HL-60 (cell line): ENCODE results near the gene RBMS3.

ENCODE experiments used
- CTCF ChIP-seq: IDR thresholded peaks from one replicate; pipeline ENCODE4 v1.5.1; 2011; ENCODE audit warnings: low read length, control low read depth, inconsistent platforms; ENCODE audit not compliant: insufficient read depth
- POLR2AphosphoS5 ChIP-seq: IDR thresholded peaks from 2 replicates; pipeline ENCODE4 v1.6.1; 2012; ENCODE audit warnings: low read depth
- TF ChIP-seq, protein P1 (sequence below): IDR thresholded peaks from 2 replicates; pipeline ENCODE4 v1.6.1; 2012; ENCODE audit warnings: low read depth; ENCODE audit not compliant: insufficient replicate concordance

DNA sequence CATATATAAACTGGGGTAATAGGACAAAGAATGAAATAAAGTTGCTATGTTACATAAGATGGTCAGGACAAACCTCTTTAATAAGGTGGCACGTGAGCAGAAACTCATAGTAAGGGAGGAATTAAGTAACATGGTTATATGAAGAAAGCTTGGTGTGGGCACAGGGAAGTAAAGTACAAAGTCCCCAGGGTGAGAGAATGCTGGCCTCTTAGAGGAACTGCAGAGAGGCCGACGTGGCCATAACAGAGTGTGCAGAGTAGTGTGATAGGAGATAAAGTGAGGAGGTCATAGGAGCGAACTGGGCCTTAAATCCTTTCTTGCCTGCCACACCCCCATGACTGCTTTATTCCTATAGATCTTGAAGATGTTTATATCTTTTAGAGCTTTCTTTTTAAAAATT, 17.4 kb upstream of the RBMS3 start:
- TF ChIP-seq CTCF (no peak), POLR2AphosphoS5 (no peak)
- TF ChIP-seq, protein P1, sequence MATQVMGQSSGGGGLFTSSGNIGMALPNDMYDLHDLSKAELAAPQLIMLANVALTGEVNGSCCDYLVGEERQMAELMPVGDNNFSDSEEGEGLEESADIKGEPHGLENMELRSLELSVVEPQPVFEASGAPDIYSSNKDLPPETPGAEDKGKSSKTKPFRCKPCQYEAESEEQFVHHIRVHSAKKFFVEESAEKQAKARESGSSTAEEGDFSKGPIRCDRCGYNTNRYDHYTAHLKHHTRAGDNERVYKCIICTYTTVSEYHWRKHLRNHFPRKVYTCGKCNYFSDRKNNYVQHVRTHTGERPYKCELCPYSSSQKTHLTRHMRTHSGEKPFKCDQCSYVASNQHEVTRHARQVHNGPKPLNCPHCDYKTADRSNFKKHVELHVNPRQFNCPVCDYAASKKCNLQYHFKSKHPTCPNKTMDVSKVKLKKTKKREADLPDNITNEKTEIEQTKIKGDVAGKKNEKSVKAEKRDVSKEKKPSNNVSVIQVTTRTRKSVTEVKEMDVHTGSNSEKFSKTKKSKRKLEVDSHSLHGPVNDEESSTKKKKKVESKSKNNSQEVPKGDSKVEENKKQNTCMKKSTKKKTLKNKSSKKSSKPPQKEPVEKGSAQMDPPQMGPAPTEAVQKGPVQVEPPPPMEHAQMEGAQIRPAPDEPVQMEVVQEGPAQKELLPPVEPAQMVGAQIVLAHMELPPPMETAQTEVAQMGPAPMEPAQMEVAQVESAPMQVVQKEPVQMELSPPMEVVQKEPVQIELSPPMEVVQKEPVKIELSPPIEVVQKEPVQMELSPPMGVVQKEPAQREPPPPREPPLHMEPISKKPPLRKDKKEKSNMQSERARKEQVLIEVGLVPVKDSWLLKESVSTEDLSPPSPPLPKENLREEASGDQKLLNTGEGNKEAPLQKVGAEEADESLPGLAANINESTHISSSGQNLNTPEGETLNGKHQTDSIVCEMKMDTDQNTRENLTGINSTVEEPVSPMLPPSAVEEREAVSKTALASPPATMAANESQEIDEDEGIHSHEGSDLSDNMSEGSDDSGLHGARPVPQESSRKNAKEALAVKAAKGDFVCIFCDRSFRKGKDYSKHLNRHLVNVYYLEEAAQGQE = no peak
